Panc1 (cell line): ENCODE data around the gene NGF. TPM values are rescaled to one million over a fixed set of nuclear protein-coding genes. Genes with fewer than 3 reads are reported as not detected.

Experiments used
- ATAC-seq: fragments of 200-7000 bp; cut with Tn5 transposase; 2 replicates; pipeline ENCODE4 v1.9.1; 2020; ENCODE audit warnings: mild to moderate bottlenecking, moderate library complexity
- BruUV-seq: library from RNA; stranded (reverse); fragments of 400-500 nt; replicated peaks from 2 replicates; lab custom pipeline; 2021; lab: Mats Ljungman, UMichigan
- CTCF ChIA-PET: fragments of 300-600 bp; sonication (Branson Sonifier 250); formaldehyde crosslinking; loops from one replicate; lab custom pipeline; 2022; ENCODE audit warnings: antibody characterized with exemption; lab: Charles Lee
- POLR2A ChIA-PET: fragments of 300-600 bp; sonication (Branson Sonifier 250); formaldehyde crosslinking; loops from one replicate; lab custom pipeline; 2022; ENCODE audit warnings: antibody characterized with exemption; lab: Charles Lee
- DNase-seq: peaks from one replicate; pipeline ENCODE4 v3.0.0-alpha.2; 2010; ENCODE audit warnings: low read depth, low spot score
- H3K27ac ChIP-seq: 2 replicates; pipeline ENCODE4 v1.5.1; 2011; ENCODE audit warnings: mild to moderate bottlenecking, low read length, inconsistent platforms
- H3K27me3 ChIP-seq: fragments of 200-500 bp; sonication (Bioruptor generic); 2 replicates; pipeline ENCODE4 v1.6.0; 2014; ENCODE audit warnings: low read length, inconsistent platforms; ENCODE audit not compliant: control insufficient read depth, insufficient read depth
- H3K36me3 ChIP-seq: fragments of 200-500 bp; sonication (Bioruptor generic); 2 replicates; pipeline ENCODE4 v1.5.1; 2014; ENCODE audit warnings: inconsistent platforms, mild to moderate bottlenecking, low read length, moderate library complexity; ENCODE audit not compliant: control insufficient read depth, insufficient read depth
- H3K4me1 ChIP-seq: 2 replicates; pipeline ENCODE4 v1.5.1; 2011; ENCODE audit warnings: inconsistent platforms, mild to moderate bottlenecking, low read length, moderate library complexity; ENCODE audit not compliant: control insufficient read depth, insufficient read depth
- H3K4me3 ChIP-seq, 2 experiments: 2 replicates each; pipeline ENCODE4 v1.5.1; 2011 to 2012; ENCODE audit warnings: low read depth in 2 of 2, low read length in 2 of 2, mild to moderate bottlenecking in 2 of 2, inconsistent platforms in 1 of 2, moderate library complexity in 1 of 2
- H3K9me3 ChIP-seq: fragments of 200-500 bp; sonication (Bioruptor generic); 2 replicates; pipeline ENCODE4 v1.5.1; 2014; ENCODE audit warnings: low read depth, mild to moderate bottlenecking, inconsistent platforms, low read length, moderate library complexity; ENCODE audit not compliant: control insufficient read depth, insufficient read depth
- POLR2AphosphoS5 ChIP-seq: IDR thresholded peaks from 2 replicates; pipeline ENCODE4 v1.6.1; 2012; ENCODE audit warnings: mild to moderate bottlenecking, low read depth, low read length, moderate library complexity
- SIN3A ChIP-seq: IDR thresholded peaks from 2 replicates; pipeline ENCODE4 v1.6.1; 2012; ENCODE audit warnings: low read depth, mild to moderate bottlenecking, low read length, moderate library complexity, borderline replicate concordance; ENCODE audit not compliant: insufficient read depth
- TCF7L2 ChIP-seq: IDR thresholded peaks from 2 replicates; pipeline ENCODE4 v1.6.1; 2011; ENCODE audit warnings: mild to moderate bottlenecking, low read depth, low read length, inconsistent platforms
- in situ Hi-C: cut with HindIII; loops from 2 replicates; pipeline ENCODE4 v1.10.0; 2016; ENCODE audit warnings: low sequenced_read_pairs, low pct_unique_long_range_greater_than_20kb
- intact Hi-C: fragments of 100-400 bp; cut with micrococcal nuclease; formaldehyde crosslinking; loops from one replicate; pipeline ENCODE4 v1.10.0; 2022; ENCODE audit not compliant: unreplicated experiment
- total RNA-seq: library from RNA; stranded (reverse); gene quantifications from one replicate; pipeline ENCODE4 v1.2.1, GENCODE V29; 2021; ENCODE audit not compliant: unreplicated experiment
- TF ChIP-seq, protein P1 (sequence below), 2 experiments: IDR thresholded peaks; 2 replicates each; pipeline ENCODE4 v1.6.1; 2011 to 2012; ENCODE audit warnings: low read depth in 2 of 2, control low read depth in 1 of 2, low read length in 1 of 2, mild to moderate bottlenecking in 1 of 2, moderate library complexity in 1 of 2; ENCODE audit not compliant: insufficient read depth in 1 of 2
- TF ChIP-seq, protein P2 (sequence below): fragments of 450-650 bp; IDR thresholded peaks from 2 replicates; pipeline ENCODE4 v1.5.1; 2017; ENCODE audit warnings: mild to moderate bottlenecking

Gene NGF
- total RNA-seq, 1 experiment from 2014 or later = not detected

DNA sequence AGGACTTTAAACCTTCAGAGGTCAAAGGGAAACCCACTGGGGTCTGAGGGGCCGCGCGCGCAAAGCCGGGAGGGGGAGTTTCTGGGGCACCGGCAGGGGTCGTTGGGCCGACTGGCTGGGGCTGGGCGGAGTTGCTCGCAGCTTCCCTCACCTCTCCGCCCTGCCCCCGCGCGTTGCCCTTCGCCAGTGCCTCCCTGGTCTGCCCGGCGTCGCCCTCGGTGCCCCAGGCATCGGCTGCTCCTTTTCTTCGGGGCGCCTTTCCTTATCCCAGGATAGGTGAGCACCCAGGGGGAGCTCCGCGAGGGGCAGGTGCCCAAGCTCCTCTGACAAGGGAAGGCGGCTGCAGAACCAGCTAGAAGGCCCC lies 390 bp upstream of the NGF start:
- in situ Hi-C loops (no loop called here), intact Hi-C loops (no loop called here)
- no peaks in the 10 kb centered on the region; the same call in 1 of the 2 replicates for H3K27me3 ChIP-seq
- BruUV-seq = no TSS peak
- no peaks in the 10 kb centered on the region for H3K9me3 ChIP-seq
- H3K27ac ChIP-seq = no peak overlapping the region
- no peak for DNase-seq
- ATAC-seq = no peak
- no peaks in the 10 kb centered on the region for H3K4me1 ChIP-seq
- H3K4me3 ChIP-seq = peak overlapping the region in 1 of 2 experiments; percentile 43; a peak in 1 of 4 replicates
- ChIA-PET POLR2A (no interaction called here), CTCF (no interaction called here)
- no peaks in the 10 kb centered on the region for H3K36me3 ChIP-seq
- TF ChIP-seq, protein P1, sequence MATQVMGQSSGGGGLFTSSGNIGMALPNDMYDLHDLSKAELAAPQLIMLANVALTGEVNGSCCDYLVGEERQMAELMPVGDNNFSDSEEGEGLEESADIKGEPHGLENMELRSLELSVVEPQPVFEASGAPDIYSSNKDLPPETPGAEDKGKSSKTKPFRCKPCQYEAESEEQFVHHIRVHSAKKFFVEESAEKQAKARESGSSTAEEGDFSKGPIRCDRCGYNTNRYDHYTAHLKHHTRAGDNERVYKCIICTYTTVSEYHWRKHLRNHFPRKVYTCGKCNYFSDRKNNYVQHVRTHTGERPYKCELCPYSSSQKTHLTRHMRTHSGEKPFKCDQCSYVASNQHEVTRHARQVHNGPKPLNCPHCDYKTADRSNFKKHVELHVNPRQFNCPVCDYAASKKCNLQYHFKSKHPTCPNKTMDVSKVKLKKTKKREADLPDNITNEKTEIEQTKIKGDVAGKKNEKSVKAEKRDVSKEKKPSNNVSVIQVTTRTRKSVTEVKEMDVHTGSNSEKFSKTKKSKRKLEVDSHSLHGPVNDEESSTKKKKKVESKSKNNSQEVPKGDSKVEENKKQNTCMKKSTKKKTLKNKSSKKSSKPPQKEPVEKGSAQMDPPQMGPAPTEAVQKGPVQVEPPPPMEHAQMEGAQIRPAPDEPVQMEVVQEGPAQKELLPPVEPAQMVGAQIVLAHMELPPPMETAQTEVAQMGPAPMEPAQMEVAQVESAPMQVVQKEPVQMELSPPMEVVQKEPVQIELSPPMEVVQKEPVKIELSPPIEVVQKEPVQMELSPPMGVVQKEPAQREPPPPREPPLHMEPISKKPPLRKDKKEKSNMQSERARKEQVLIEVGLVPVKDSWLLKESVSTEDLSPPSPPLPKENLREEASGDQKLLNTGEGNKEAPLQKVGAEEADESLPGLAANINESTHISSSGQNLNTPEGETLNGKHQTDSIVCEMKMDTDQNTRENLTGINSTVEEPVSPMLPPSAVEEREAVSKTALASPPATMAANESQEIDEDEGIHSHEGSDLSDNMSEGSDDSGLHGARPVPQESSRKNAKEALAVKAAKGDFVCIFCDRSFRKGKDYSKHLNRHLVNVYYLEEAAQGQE (IDR thresholded peaks at IDR 0.05; ENCODE audit: insufficient read depth in 1 of 2, low read depth in 2 of 2, low read length in 1 of 2) = no peak
- no peak for TF ChIP-seq SIN3A
- no peak for TF ChIP-seq POLR2AphosphoS5
- TF ChIP-seq, protein P2, sequence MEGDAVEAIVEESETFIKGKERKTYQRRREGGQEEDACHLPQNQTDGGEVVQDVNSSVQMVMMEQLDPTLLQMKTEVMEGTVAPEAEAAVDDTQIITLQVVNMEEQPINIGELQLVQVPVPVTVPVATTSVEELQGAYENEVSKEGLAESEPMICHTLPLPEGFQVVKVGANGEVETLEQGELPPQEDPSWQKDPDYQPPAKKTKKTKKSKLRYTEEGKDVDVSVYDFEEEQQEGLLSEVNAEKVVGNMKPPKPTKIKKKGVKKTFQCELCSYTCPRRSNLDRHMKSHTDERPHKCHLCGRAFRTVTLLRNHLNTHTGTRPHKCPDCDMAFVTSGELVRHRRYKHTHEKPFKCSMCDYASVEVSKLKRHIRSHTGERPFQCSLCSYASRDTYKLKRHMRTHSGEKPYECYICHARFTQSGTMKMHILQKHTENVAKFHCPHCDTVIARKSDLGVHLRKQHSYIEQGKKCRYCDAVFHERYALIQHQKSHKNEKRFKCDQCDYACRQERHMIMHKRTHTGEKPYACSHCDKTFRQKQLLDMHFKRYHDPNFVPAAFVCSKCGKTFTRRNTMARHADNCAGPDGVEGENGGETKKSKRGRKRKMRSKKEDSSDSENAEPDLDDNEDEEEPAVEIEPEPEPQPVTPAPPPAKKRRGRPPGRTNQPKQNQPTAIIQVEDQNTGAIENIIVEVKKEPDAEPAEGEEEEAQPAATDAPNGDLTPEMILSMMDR = no peak
- TF ChIP-seq TCF7L2 = no peak

- Histone ChIP-seq H3K27me3 (no peaks in the 10 kb centered on the region; the same call in 1 of the 2 replicates), H3K36me3 (no peaks in the 10 kb centered on the region), H3K4me1 (no peaks in the 10 kb centered on the region), H3K9me3 (no peaks in the 10 kb centered on the region), H3K4me3 (peak overlapping the region; percentile 16 to 43; a peak in 2 of 4 replicates), H3K27ac (no peak overlapping the region)
- in situ Hi-C loops (no loop called here), intact Hi-C loops (no loop called here)
- ATAC-seq (no peak), DNase-seq (no peak)
- BruUV-seq = no TSS peak
- TF ChIP-seq POLR2AphosphoS5 = no peak
- ChIA-PET CTCF (no interaction called here), POLR2A (no interaction called here)
Observed at GRCh38 chr1:115337276-115337632, 795 bp downstream of the NGF start.

- H3K4me1 ChIP-seq = no peaks in the 10 kb centered on the region
- no peaks in the 10 kb centered on the region; the same call in 1 of the 2 replicates for H3K27me3 ChIP-seq
- ATAC-seq = no peak
- no peaks in the 10 kb centered on the region for H3K36me3 ChIP-seq
- in situ Hi-C loops = no loop called here
- ChIA-PET CTCF (no interaction called here), POLR2A (no interaction called here)
- TF ChIP-seq POLR2AphosphoS5 (no peak), TCF7L2 (no peak), SIN3A (no peak)
- TF ChIP-seq, protein P2 = no peak
- TF ChIP-seq, protein P1 (IDR thresholded peaks at IDR 0.05; ENCODE audit: insufficient read depth in 1 of 2, low read depth in 2 of 2, low read length in 1 of 2) = no peak
- intact Hi-C loops = no loop called here
- BruUV-seq = no TSS peak
- no peak for DNase-seq
- H3K27ac ChIP-seq = no peak overlapping the region
- peak overlapping the region in 1 of 2 experiments; percentile 43; a peak in 1 of 4 replicates for H3K4me3 ChIP-seq
- H3K9me3 ChIP-seq = no peaks in the 10 kb centered on the region
Observed at GRCh38 chr1:115336741-115337140, 1.3 kb downstream of the NGF start.
